Measurements from ENCODE around the gene TEX48.

DNA sequence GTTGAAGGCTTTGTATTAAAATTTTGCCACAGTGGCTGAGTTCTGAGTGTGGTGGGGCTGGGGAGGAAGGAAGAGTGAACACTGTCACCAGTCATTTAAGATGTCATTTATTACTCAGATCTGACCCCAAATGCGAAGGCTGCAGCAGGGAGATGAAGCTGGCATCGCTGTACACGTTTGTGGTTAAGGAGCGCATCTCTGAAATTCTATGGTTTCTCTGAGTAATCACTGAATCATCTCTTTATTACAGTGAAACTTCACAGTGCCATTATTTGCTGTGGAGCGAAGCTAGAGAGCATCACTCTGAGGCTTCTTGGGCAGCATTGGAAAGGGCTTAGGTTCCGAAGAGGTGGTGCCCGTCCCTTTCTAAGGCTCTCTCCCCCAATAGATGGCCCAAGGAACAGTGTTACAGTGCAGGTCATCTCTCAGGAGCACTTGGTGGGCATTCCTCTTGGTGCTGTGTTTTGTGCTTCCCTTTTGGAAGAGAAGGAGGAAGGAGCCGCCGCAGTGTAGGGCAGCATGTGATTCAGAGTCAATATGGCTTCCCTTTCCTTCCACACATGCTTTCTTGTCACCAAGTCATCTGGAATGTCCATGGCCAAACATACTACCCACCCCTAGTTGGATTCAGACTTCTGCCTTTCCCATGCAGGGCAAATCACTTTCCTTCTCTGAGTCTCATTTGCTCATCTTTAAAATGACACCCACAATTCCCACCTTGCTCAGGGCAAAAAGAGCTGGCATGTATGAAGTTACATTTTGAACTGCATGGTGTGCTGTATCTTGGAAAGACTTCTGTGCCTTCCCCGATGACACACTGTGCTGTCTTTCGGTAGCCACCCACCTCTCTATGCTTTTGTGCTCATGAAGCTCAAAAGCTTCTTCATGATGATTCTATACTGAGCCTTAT, 9.3 kb upstream of the TEX48 start:
- no peak for TF ChIP-seq EZH2 (IDR thresholded peaks at IDR 0.05; ENCODE audit: insufficient read depth, poor library complexity, severe bottlenecking)
- peak; percentile 82; the same call in 1 of the 2 replicates for TF ChIP-seq EZH2phosphoT487 (IDR thresholded peaks at IDR 0.05; ENCODE audit: insufficient read depth, low read depth)

All from GM23248 (cell line).